Fibroblast of upper back skin (primary cell): ENCODE results near the gene PPFIBP1.

Source experiments
- DNase-seq: peaks from one replicate; pipeline ENCODE4 v3.0.0-alpha.2; 2013

PPFIBP1 gene

GRCh38 chr12:27673101-27673718 is 149.2 kb downstream of the PPFIBP1 start:
- DNase-seq: no peak

GRCh38 chr12:27674989-27675388 is 151.0 kb downstream of the PPFIBP1 start:
- DNase-seq: no peak

GRCh38 chr12:27680619-27681018 is 156.6 kb downstream of the PPFIBP1 start:
- DNase-seq: no peak

- DNase-seq: peak; percentile 29
These were observed 158.5 kb downstream of the PPFIBP1 start for GRCh38 chr12:27682534-27682933.

GRCh38 chr12:27685274-27685673 is 161.3 kb downstream of the PPFIBP1 start:
- DNase-seq: no peak

- DNase-seq: no peak
These were observed 162.1 kb downstream of the PPFIBP1 start for GRCh38 chr12:27686147-27686546.

GRCh38 chr12:27688671-27689070 is 164.7 kb downstream of the PPFIBP1 start:
- no peak for DNase-seq

GRCh38 chr12:27689558-27690180 is 165.7 kb downstream of the PPFIBP1 start:
- no peak for DNase-seq

GRCh38 chr12:27693403-27693802 is 169.4 kb downstream of the PPFIBP1 start:
- no peak for DNase-seq

GRCh38 chr12:27695556-27696292 is 171.7 kb downstream of the PPFIBP1 start:
- no peak for DNase-seq

- DNase-seq: no peak
These were observed 172.3 kb downstream of the PPFIBP1 start, which contains the start of gene REP15 for GRCh38 chr12:27696293-27696652. REP15 (plus strand) TSS chr12:27696447; CDS start chr12:27696563, 116 bp downstream.

GRCh38 chr12:27696864-27697564 is 173.0 kb downstream of the PPFIBP1 start:
- no peak for DNase-seq

- DNase-seq: peak; percentile 96
These were observed 179.9 kb downstream of the PPFIBP1 start for GRCh38 chr12:27703720-27704452.

GRCh38 chr12:27705263-27705662 is 181.3 kb downstream of the PPFIBP1 start:
- no peak for DNase-seq

- DNase-seq: no peak
These were observed 183.2 kb downstream of the PPFIBP1 start for GRCh38 chr12:27707216-27707615.

- no peak for DNase-seq
These were observed 185.4 kb downstream of the PPFIBP1 start for GRCh38 chr12:27709212-27709931.

- DNase-seq: peak; percentile 56
These were observed 186.1 kb downstream of the PPFIBP1 start for GRCh38 chr12:27709932-27710591.

GRCh38 chr12:27710592-27711316 is 186.7 kb downstream of the PPFIBP1 start, which contains the start of gene MRPS35:
MRPS35 (plus strand) TSS chr12:27710832; CDS start chr12:27710844, 12 bp downstream.
- peak; percentile 90 for DNase-seq

GRCh38 chr12:27711317-27711682 is 187.3 kb downstream of the PPFIBP1 start:
- DNase-seq: no peak

GRCh38 chr12:27711967-27712366 is 188.0 kb downstream of the PPFIBP1 start:
- DNase-seq: no peak

- no peak for DNase-seq
These were observed 199.2 kb downstream of the PPFIBP1 start for GRCh38 chr12:27723212-27723611.
